ENCODE measurements around the gene SVEP1. TPM values are rescaled to one million over a fixed set of nuclear protein-coding genes. Genes with fewer than 3 reads are reported as not detected.

SVEP1 gene
- total RNA-seq, 2 donors from 2014 or later: 0.44 to 0.46 TPM

DNA sequence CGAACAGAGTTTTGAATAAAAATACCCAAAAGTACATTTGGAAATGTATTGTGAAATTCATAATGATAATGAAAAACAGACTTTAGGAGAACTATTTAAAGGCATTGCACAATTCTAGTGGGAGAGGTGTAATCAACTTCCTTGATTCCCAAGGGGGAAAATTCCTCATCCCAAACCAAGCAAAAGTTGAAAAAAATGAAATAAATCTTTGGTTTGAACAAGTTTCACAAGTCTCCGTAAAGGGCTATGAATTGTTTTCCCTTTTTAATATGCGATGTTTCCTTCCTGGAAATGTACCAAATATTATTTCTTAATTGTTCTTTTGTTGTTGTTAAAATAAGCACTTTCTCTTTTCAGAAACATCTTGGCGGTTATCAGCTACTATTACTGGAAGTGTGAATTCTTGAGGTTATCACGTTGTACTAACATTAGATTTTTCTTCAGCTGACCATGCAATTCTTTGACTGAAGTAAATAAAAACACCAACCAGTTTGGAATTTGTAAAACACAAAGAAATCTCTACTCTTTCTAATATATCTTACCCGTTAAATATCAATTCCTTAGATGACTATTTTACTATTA, 59.3 kb downstream of the SVEP1 start:
- Histone ChIP-seq H3K36me3 (ENCODE audit: control insufficient read depth, insufficient read depth, low read length) (no peaks in the 10 kb centered on the region), H3K4me3 (ENCODE audit: low read length) (no peak overlapping the region), H3K9ac (ENCODE audit: extremely low read depth, low read length, poor library complexity, severe bottlenecking) (no peak overlapping the region), H3K27me3 (ENCODE audit: control insufficient read depth, insufficient read depth, low read length, poor library complexity, severe bottlenecking) (no peaks in the 10 kb centered on the region), H3K4me1 (ENCODE audit: control insufficient read depth, insufficient read depth, low read length) (no peaks in the 10 kb centered on the region), H3K27ac (ENCODE audit: low read depth, low read length) (no peak overlapping the region), H3K9me3 (ENCODE audit: control insufficient read depth, low read length) (no peaks in the 10 kb centered on the region)
- no peaks in the 10 kb centered on the region for H3K9me3 Mint-ChIP-seq
- H3K36me3 Mint-ChIP-seq (ENCODE audit: low read depth): no peaks in the 10 kb centered on the region
- no peak for DNase-seq
- 89 to 93% methylated on average over 3 to 6 of the region's 6 CpGs for WGBS, 2 experiments (ENCODE audit: insufficient coverage in 1 of 2, insufficient read length in 1 of 2)
- no peak overlapping the region for H3K27ac Mint-ChIP-seq
- H3K27me3 Mint-ChIP-seq (ENCODE audit: insufficient read depth): no peaks in the 10 kb centered on the region
- no peak overlapping the region for H3K4me3 Mint-ChIP-seq
- TF ChIP-seq, protein P1, sequence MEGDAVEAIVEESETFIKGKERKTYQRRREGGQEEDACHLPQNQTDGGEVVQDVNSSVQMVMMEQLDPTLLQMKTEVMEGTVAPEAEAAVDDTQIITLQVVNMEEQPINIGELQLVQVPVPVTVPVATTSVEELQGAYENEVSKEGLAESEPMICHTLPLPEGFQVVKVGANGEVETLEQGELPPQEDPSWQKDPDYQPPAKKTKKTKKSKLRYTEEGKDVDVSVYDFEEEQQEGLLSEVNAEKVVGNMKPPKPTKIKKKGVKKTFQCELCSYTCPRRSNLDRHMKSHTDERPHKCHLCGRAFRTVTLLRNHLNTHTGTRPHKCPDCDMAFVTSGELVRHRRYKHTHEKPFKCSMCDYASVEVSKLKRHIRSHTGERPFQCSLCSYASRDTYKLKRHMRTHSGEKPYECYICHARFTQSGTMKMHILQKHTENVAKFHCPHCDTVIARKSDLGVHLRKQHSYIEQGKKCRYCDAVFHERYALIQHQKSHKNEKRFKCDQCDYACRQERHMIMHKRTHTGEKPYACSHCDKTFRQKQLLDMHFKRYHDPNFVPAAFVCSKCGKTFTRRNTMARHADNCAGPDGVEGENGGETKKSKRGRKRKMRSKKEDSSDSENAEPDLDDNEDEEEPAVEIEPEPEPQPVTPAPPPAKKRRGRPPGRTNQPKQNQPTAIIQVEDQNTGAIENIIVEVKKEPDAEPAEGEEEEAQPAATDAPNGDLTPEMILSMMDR (conservative IDR thresholded peaks at IDR 0.05): no peak
- H3K4me1 Mint-ChIP-seq: no peaks in the 10 kb centered on the region

GRCh38 chr9:110517483-110517882, 62.1 kb downstream of the SVEP1 start:
- no peak overlapping the region for H3K27ac Mint-ChIP-seq
- no peaks in the 10 kb centered on the region for H3K36me3 Mint-ChIP-seq (ENCODE audit: low read depth)
- no peaks in the 10 kb centered on the region for H3K4me1 Mint-ChIP-seq
- whole genome bisulfite sequencing, 2 experiments (ENCODE audit: insufficient coverage in 1 of 2, insufficient read length in 1 of 2): 98 to 100% methylated on average over 2 to 5 of the region's 5 CpGs
- Histone ChIP-seq H3K4me1 (ENCODE audit: control insufficient read depth, insufficient read depth, low read length) (no peaks in the 10 kb centered on the region), H3K27me3 (ENCODE audit: control insufficient read depth, insufficient read depth, low read length, poor library complexity, severe bottlenecking) (no peaks in the 10 kb centered on the region), H3K36me3 (ENCODE audit: control insufficient read depth, insufficient read depth, low read length) (no peaks in the 10 kb centered on the region), H3K27ac (ENCODE audit: low read depth, low read length) (no peak overlapping the region), H3K4me3 (ENCODE audit: low read length) (no peak overlapping the region), H3K9ac (ENCODE audit: extremely low read depth, low read length, poor library complexity, severe bottlenecking) (no peak overlapping the region), H3K9me3 (ENCODE audit: control insufficient read depth, low read length) (no peaks in the 10 kb centered on the region)
- no peak for DNase-seq
- H3K27me3 Mint-ChIP-seq (ENCODE audit: insufficient read depth): no peaks in the 10 kb centered on the region
- H3K4me3 Mint-ChIP-seq: no peak overlapping the region
- H3K9me3 Mint-ChIP-seq: no peaks in the 10 kb centered on the region
- TF ChIP-seq, protein P1 (conservative IDR thresholded peaks at IDR 0.05): no peak

DNA sequence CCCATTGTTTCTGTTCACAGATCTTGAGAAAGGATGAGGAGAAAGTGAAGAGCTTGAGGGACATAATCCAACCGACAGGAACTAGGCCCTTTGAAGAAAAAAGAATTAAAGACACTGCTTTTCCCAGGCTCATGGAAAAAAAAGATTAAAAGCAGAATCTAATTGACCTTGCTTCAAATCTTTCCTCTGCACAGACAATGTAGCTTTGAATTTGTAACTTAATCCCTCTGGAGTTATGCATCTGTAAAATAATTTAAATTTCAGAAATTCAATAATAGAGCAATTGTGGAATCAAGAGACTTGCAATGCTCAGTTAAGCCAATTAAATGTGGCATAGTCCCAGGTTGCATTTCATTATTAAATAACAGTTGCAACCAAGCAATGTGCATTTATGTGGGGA, 64.6 kb downstream of the SVEP1 start:
- Mint-ChIP-seq H3K36me3 (ENCODE audit: low read depth) (no peaks in the 10 kb centered on the region), H3K9me3 (no peaks in the 10 kb centered on the region), H3K27ac (no peak overlapping the region)

More for the DNA sequence above, 64.6 kb downstream of the SVEP1 start:
- Histone ChIP-seq H3K27ac (ENCODE audit: low read depth, low read length) (no peak overlapping the region), H3K4me1 (ENCODE audit: control insufficient read depth, insufficient read depth, low read length) (no peaks in the 10 kb centered on the region), H3K9ac (ENCODE audit: extremely low read depth, low read length, poor library complexity, severe bottlenecking) (no peak overlapping the region), H3K9me3 (ENCODE audit: control insufficient read depth, low read length) (no peaks in the 10 kb centered on the region), H3K4me3 (ENCODE audit: low read length) (no peak overlapping the region), H3K36me3 (ENCODE audit: control insufficient read depth, insufficient read depth, low read length) (no peaks in the 10 kb centered on the region), H3K27me3 (ENCODE audit: control insufficient read depth, insufficient read depth, low read length, poor library complexity, severe bottlenecking) (no peaks in the 10 kb centered on the region)
- Mint-ChIP-seq H3K27me3 (ENCODE audit: insufficient read depth) (no peaks in the 10 kb centered on the region), H3K4me3 (no peak overlapping the region), H3K4me1 (no peaks in the 10 kb centered on the region)
- no peak for DNase-seq
- TF ChIP-seq, protein P1 (conservative IDR thresholded peaks at IDR 0.05): no peak
- 97 to 100% methylated on average over 1 of the region's 1 CpG for WGBS, 2 experiments (ENCODE audit: insufficient coverage in 1 of 2, insufficient read length in 1 of 2)
